Hepatocyte (in vitro differentiated cells): ENCODE data around the gene ROBO1.

Source experiments
- EZH2 ChIP-seq: fragments of 200-600 bp; sonication (generic); IDR thresholded peaks from 2 replicates; pipeline ENCODE4 v1.6.1; 2016; ENCODE audit warnings: antibody characterized with exemption, mild to moderate bottlenecking, borderline replicate concordance
- EZH2phosphoT487 ChIP-seq: fragments of 200-600 bp; sonication (generic); IDR thresholded peaks from one replicate; pipeline ENCODE4 v1.6.1; 2018; ENCODE audit warnings: antibody characterized with exemption, mild to moderate bottlenecking, low read depth, moderate library complexity; ENCODE audit not compliant: unreplicated experiment, severe bottlenecking
- TF ChIP-seq, protein P1 (sequence below): fragments of 200-600 bp; sonication (generic); IDR thresholded peaks from 2 replicates; pipeline ENCODE4 v1.5.1; 2016; ENCODE audit warnings: antibody characterized with exemption, mild to moderate bottlenecking; ENCODE audit not compliant: poor library complexity

GRCh38 chr3:78562328-78562727 lies 1205.5 kb downstream of the ROBO1 start:
- no peak for TF ChIP-seq EZH2
- TF ChIP-seq, protein P1, sequence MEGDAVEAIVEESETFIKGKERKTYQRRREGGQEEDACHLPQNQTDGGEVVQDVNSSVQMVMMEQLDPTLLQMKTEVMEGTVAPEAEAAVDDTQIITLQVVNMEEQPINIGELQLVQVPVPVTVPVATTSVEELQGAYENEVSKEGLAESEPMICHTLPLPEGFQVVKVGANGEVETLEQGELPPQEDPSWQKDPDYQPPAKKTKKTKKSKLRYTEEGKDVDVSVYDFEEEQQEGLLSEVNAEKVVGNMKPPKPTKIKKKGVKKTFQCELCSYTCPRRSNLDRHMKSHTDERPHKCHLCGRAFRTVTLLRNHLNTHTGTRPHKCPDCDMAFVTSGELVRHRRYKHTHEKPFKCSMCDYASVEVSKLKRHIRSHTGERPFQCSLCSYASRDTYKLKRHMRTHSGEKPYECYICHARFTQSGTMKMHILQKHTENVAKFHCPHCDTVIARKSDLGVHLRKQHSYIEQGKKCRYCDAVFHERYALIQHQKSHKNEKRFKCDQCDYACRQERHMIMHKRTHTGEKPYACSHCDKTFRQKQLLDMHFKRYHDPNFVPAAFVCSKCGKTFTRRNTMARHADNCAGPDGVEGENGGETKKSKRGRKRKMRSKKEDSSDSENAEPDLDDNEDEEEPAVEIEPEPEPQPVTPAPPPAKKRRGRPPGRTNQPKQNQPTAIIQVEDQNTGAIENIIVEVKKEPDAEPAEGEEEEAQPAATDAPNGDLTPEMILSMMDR, result no peak
- TF ChIP-seq EZH2phosphoT487, result no peak
